HG03280 (cell line): ENCODE results near the gene COL6A1.
"Not testable (repeated sequence)": the region's sequence is repeated elsewhere in the genome, so short reads cannot be mapped to it uniquely, and the experiment has no call there.

Experiments
- ATAC-seq: cut with Tn5 transposase; IDR thresholded peaks from one replicate; pipeline ENCODE4 v1.9.1; 2021; ENCODE audit warnings: mild to moderate bottlenecking, moderate library complexity; ENCODE audit not compliant: unreplicated experiment

COL6A1 gene

DNA sequence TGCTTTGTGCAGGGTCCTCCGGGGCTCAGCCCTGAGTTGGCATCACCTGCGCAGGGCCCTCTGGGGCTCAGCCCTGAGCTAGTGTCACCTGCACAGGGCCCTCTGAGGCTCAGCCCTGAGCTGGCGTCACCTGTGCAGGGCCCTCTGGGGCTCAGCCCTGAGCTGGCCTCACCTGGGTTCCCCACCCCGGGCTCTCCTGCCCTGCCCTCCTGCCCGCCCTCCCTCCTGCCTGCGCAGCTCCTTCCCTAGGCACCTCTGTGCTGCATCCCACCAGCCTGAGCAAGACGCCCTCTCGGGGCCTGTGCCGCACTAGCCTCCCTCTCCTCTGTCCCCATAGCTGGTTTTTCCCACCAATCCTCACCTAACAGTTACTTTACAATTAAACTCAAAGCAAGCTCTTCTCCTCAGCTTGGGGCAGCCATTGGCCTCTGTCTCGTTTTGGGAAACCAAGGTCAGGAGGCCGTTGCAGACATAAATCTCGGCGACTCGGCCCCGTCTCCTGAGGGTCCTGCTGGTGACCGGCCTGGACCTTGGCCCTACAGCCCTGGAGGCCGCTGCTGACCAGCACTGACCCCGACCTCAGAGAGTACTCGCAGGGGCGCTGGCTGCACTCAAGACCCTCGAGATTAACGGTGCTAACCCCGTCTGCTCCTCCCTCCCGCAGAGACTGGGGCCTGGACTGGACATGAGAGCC is 22.7 kb downstream of the COL6A1 start:
- no peak for ATAC-seq

DNA sequence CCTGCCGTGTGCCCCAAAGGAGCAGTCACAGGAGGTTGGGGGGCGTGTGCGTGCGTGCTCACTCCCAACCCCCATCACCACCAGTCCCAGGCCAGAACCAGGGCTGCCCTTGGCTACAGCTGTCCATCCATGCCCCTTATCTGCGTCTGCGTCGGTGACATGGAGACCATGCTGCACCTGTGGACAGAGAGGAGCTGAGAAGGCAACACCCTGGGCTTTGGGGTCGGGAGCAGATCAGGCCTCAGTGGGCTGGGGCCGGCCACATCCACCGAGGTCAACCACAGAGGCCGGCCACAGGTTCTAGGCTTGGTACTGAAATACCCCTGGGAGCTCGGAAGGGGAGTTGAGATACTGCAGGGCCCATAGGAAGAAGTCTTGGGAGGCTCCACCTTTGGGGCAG is 23.5 kb downstream of the COL6A1 start:
- no peak for ATAC-seq

DNA sequence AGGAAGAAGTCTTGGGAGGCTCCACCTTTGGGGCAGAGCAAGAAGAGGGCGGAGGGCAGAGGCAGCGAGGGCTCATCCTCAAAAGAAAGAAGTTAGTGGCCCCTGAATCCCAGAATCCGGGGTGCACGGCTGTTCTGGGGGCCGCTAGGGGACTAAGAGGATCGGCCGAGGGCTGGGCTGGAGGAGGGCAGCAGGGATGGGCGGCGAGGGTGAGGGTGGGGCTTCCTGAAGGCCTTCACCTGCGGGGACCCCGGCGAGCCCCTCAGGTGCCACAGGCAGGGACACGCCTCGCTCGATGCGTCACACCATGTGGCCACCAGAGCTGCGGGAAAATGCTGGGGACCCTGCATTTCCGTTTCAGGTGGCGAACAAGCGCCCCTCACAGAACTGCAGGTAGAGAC is 23.9 kb downstream of the COL6A1 start:
- no peak for ATAC-seq

DNA sequence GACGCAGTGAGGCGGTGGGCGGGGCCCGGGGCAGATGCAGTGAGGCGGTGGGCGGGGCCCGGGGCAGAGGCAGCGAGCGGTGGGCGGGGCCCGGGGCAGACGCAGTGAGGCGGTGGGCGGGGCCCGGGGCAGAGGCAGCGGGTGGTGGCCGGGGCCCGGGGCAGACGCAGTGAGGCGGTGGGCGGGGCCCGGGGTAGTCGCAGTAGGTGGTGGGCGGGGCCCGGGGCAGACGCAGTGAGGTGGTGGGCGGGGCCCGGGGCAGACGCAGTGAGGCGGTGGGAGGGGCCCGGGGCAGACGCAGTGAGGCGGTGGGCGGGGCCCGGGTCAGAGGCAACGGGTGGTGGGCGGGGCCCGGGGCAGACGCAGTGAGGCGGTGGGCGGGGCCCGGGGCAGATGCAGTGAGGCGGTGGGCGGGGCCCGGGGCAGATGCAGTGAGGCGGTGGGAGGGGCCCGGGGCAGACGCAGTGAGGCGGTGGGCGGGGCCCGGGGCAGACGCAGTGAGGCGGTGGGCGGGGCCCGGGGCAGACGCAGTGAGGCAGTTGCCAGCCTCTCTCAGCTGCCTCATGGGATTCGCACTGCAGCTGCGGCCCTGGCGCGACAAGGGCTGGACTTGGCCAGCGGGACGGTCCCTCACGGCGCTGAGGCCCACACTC is 24.4 kb downstream of the COL6A1 start:
- not testable (repeated sequence) for ATAC-seq

DNA sequence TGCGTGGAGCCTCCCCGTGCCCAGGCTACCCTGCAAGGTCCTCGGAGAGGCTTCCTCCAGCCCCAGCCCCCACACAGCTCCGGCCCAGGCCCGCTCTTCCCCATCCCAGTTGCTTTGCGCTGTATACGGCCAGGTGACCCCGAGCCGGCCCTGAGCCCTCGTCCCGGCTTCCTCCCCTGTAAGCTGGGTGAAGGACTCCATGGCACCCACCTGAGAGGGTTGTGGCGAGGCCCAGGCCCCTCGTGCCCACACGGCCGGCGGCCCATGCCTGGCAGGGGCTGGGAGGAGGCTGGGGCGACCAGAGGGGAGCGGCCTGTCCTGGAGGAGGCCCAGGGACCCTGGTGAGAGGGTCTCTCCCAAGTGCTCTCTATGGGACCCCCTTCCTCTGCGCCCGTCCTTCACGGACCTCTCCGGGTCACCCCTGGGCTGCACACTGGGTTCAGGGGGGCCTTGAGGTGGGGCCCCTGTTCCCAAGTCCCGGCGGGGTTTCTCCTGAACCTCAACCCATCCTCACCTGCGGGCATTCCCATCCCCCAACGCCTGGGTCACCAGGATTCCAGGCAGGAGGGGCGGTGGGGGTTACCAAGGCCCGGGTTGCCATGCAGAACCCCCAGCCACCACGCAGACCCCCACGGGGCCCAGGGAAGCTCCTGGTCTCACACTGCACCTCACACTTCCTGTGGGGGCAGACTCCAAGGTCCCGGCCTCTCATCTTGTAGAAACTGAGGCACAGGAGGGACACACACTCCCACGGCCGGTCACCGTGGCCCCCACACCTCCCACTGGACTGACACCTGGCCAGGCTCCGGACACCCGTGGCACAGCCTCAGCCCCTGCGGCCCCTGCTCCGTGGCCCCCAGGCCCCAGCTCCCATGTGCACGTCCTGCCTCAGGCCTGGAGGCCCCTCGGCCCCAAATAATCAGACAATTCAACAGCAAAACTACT is 25.2 kb downstream of the COL6A1 start:
- ATAC-seq, result no peak

DNA sequence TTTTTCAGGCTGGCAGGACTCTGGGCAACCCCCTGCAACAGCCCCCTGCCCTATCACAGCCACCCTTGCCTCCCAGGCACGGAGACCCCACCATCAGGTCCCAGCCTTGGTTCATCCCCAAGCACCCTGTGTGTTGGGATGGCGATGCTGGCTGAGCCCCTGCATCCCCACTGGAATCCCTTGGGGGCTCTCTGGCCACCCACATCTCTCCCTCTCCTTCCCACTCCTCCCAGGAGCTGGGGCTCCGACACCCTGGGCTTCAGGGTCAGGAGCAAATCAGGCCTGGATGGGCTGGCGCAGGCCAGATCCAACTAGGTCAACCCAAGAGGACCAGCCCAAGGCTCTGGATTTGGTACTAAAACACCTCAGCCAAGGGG is 25.9 kb downstream of the COL6A1 start:
- ATAC-seq, result no peak

DNA sequence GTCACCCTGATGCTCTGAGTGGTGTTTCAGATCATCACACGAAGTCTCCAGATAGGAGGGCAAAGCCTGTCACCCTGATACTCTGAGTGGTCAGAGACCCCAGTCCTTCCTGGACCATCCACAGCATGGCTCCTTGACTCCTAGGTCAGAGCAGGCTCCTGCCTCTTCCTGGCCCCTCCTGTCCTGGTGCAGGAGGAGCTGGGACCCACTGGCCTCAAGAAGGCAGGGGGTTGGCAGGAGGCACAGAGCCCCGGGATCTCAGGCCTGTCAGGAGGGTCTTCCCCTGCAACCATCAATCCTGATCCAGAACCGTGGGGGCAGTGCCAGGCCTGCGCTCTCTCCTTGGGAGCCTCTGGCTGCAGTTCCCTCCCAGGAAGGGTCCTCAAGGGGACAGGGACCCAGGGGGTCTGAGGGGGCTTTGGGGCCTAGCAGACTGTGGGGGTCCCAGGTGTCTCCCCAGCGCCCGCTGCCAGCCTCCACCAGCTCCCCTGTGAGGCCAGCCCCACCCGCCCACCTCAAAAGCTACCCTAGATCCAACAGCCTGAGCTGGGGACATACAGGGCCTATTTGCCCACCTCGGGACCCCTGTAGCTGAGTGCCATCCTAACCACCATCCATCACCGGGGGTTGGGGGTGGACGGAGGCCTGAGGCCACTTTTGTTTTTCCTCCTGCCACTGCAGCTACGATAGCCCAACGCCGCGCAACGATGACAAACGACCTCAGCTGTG is 27.5 kb downstream of the COL6A1 start:
- no peak for ATAC-seq

DNA sequence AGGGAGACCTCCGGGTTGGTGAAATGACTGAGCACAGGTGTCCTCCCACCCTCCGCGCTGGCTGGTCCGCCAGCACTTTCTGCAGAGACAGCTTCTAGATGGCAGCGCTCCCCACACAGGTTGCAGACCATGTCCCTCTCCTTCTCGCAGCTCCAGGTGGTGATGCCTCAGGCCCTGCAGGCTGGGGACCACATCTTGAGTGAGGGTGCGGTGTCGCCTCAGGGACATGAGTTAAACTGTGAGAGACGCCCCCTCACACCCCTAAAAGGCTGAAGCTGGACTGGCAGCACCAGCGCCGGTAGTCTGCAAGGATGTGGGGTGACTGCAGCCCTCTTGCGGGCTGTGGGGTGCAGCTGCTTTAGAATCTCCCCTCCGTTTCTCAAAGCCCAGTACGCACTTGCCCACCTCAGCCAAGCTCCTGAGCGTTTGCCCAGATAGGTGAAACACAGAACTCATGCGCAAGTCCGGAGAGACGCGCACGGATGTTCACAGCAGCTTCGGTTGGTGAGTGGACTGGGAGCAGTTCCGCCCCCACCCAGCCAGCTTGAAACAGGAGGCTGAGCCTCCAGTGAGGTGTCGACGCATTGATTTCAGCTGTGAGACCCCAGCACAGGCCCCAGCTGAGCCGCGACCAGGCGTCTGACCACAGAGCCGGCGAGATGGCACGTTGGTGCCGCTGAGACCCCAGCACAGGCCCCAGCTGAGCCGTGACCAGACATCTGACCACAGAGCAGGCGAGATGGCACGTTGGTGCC is 28.6 kb downstream of the COL6A1 start:
- ATAC-seq, result no peak

DNA sequence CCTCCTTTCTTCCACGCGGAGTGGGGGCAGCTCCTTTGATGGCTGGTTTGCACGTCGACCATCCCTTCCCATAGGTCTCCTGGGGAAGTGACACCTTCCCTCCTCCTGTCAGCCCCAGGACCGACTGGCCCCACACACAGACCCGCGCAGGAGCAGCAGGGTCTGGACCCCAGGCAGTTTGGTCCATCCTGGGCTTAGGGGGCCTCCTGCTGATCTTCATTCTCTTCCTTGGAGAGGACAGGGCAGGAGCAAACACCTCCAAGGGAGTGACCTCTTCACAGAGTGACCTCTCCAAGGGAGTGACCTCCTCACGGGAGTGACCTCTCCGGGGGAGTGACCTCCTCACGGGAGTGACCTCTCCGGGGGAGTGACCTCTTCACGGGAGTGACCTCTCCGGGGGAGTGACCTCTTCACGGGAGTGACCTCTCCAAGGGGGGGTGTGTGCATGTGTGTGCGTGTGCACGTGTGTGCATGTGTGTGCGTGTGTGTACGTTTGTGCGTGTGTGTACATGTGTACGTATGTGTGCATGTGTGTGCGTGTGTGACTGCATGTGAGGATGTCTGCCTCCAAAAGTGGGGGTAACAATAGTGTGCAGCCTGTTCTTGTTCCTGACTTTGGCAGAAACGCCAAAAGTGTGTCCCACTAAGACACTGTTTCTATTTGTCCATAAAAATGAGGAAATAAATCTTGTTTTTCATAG is 29.8 kb downstream of the COL6A1 start:
- no peak for ATAC-seq

DNA sequence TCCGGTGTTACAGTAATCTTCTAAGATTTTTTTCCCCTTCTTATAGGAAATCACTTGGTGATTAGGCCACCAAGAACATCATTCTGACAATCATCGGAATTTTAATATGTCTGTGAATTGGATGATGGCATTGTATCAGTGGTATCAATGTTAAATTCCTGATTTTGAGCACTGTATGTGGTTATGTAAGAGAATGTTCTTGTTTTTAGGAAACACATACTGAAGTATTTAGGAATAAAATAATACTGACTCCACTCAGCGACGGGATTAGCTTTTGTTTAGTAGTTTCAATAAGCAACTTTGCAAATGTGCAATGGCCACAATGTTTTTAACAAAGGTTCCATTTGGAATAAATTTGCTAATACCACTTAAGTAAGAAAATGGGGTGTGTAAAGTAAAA is 30.6 kb downstream of the COL6A1 start:
- no peak for ATAC-seq

DNA sequence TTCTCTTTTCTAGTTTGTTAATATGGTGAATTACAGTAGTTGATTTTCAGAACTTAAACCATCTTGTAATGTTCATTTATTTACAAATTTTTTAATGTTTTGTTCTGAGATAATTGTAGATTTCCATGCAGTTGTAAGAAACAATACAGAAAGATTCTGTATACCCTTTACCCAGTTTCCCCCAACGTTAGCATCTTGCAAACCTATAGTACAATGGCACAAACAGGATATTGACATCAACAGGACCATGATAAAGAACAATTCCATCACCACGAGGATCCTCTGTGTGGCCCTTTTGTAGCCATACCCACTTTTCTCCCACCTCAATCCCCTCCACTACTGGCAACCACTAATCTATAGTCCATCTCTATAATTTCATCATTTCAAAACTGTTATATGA is 33.3 kb downstream of the COL6A1 start:
- no peak for ATAC-seq

DNA sequence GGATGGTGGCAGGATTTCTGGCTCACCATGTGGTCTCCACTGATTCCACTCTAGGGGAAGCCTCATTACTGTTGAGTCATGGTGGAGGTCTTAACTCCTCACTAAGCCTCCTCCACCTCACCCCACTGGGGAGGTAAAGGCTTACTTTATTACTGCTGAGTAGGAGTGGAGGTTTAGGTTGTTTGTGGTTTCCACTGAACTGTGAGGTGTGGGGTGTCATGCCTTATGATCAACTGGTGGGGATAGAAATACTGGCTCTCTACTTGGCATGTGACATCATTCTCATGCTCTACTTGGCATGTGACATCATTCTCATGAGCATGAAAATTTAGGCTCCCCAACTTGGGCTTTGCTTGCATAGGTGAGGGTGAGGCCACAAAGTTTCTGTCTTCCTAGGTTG is 35.6 kb downstream of the COL6A1 start:
- no peak for ATAC-seq

DNA sequence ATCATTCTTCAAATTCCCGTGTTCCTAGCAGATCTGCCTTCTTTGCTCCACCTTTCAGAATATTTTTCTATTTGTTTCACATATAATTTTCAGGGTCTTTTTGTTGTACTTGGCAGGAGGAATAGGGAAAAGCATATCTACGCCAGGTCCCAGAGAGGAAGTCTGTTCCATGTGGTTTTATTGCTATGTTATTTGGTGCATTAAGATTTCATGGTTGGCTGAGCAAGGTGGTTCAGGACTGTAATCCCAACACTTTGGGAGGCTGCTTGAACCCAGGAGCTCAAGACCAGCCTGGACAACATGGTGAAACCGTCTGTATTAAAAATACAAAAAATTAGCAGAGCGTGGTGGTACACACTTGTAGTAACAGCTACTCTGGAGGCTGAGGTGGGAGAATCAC is 36.1 kb downstream of the COL6A1 start:
- ATAC-seq, result no peak

DNA sequence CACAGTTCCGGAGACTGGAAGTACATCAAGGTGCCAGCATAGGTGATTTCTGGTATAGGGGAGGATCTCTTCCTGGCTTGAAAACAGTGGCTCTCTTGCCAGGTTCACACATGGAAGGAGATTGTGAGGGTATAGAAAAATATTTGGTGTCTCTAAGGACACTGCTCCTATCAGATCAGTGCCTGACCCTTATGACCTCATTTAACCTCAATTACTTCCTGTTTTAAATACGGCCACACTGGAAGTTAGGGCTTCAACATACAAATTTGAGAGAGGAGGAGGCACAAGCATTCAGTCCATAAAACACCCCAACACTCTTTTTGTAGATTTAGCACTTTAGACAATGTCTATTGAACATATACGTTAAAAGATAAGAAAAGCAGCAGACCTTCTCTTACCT is 37.0 kb downstream of the COL6A1 start:
- ATAC-seq, result no peak

DNA sequence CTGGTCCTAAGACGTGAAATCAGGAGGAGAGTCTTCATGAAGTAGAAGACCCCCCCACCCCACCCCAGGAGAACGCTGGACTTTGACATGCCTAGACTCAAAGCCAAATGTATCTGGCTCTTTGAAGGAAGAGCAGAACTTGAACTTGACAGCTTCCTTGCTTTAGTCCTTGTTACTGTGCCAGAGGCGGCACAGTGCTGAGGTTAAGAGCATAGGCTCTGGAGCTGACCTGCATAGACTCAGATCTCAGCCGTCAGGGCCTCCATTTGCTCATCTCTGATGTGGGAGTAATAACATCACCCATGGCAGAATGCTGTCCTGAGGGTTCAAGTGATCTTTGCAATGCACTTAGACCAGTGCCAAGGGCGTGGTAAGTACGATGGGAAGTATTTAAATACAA is 39.0 kb downstream of the COL6A1 start:
- no peak for ATAC-seq

DNA sequence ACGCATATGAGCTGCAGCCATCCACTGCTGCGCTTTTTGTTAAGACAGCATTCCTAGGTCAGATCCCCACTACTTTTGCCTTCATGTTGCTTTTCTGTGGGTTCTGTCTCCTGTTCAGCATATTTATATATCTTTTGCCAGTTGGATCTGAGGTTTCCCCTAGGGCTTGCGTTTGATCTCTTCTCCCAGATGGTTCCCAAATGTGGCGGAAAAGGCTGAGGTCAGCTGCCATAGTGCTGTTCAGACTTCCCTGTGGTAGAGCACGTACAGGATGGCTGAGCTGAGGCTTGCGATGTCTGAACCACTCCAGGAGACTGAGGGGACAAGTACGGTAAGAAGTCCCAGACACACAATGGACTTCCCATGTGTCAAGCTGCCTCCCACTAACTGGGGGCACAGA is 39.8 kb downstream of the COL6A1 start:
- no peak for ATAC-seq

DNA sequence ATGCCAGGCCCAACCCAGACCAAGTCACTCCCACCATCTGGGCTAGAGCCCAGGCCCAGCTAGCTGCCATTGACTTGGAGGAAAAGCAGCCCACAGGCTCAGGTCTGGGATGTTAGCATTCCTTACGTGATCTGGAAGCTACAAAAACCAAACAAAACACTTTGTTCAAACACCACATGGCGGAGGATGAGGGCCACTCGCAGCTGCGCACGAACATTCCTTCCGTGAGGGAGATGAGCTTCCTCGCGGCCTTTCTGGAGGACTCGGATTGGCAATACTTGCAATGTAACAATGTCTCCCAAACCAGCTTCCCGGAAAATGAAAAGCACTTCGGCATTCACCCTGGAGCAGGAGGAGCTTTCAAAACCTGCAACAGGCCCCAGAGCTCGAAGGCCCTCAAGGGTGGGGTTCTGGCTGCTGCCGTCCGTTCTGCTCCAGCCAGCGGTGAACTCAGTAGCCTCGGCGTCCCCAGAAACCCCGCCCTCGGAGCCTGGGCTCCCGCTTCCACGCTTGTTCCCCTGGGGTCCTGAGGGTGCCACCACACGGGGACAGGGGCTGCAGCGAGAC is 40.5 kb downstream of the COL6A1 start:
- no peak for ATAC-seq

DNA sequence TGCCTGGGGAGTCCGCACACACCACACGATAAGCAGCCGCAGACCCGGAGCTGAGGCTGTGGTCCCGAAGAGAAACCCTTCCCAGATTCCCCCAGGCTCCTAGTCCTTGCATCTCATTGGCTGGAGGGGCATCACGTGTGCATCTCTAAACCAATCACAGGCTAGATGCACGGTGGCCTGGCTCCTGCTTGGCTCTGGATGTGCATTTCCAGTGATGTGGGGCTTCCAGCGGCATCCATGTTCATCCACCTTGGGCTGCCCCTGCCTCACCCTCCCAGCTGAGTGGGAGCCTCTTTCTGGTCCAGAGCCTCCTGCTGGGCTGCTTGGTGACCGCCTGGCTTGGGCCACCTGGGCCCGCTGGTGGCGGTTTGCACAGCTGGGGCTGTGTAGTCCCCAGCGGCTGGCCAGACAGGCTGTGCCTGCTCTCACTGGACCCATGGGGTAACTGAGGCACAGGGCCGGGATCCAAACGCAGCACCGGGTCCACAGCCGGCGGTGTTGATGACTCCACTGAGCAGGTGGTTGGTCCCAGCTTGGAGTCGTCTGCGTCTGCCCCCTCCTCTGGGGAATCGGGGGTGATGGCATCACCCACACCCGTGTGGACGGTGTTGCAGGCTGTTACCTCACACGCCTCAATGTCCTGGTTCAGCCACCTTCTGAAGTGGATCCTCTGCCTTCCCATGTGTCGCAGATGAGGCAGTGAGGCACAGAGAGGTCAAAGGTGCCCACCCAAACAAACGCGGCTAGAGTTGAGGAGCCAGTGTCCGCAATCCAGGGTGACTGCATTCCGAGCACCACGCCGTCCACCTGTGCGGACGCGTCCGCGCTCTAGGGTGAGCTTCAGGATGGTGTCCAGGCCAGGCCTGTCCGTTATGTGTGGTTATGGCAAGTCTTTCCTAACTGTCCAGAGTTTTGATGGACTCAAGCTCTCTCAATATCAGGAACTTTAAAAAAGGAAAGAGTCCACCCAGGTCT is 41.3 kb downstream of the COL6A1 start:
- ATAC-seq, result no peak
